Bone marrow (tissue), 2 donors: ENCODE data around the gene ZNF484.
"Not testable (repeated sequence)": the region's sequence is repeated elsewhere in the genome, so short reads cannot be mapped to it uniquely, and the experiment has no call there.

Experiments used
- DNase-seq, 2 donors: peaks; one replicate each; lab custom pipeline; 2025; lab: John Stamatoyannopoulos, UW

Gene ZNF484

DNA sequence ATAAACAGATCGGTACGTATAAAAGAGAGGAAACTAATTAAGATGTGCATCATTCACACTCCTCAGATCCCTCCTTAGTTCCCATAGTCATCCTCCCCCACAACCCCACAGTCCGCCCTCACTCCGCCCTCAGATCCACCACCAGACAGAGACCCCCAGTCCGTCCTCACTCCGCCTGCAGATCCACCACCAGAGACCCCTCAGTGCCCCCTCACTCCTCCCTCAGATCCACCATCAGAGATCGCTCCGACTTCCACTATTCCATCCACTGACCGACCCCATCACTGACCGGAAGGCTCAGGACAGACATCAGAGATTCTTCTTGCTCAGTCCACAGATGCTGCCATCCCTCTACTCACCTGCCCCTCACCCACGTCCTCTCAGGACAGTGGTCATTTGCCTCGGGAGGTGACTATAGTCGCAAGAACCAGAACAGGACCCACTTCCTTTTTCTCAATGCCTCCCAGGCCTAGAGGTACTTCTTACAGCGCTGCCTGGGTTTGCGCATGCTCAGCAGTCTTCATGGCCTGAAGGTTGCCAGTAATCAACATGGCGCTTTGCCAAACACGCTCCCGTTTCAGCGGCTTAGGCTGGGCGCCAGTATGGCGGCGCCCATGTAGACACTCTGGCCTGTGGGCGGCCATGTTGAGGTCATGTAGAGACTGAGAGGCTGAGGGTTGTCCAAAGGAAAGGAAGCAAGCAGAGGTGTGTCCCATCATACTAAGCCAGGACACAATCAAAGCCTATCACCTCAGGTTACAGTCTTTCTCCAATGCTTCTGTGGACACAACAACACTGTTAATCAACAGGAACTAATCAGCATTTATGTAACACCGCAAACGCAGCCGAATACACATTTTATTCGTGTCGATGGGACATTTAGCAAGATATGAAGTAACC, at the start of gene ZNF484:
Gene ZNF484, minus strand, starts transcription at position 508 of the 900 bp plus-strand sequence. CDS start 3,009 bp downstream, outside the sequence.
- peak; percentile 86 to 96 for DNase-seq

DNA sequence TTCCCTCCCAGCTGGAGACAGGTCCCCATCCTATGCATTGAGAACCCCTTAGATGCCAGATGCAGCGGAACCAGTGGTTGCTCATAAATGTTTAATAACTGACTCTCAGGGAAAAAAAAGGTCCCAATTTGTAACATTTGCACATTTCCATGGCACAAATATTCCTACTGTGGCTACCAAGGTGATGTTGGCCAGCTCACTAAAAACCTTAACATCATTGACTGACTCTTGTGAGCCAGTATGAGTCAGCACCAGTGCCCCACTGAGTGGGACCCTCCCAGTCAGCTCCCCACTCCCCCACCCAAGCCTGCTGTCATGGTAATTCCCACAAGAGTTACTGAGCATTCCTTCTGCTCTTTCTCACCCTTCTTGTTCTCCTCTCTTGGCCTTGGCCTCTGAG, 42.6 kb upstream of the ZNF484 start:
- no peak for DNase-seq

DNA sequence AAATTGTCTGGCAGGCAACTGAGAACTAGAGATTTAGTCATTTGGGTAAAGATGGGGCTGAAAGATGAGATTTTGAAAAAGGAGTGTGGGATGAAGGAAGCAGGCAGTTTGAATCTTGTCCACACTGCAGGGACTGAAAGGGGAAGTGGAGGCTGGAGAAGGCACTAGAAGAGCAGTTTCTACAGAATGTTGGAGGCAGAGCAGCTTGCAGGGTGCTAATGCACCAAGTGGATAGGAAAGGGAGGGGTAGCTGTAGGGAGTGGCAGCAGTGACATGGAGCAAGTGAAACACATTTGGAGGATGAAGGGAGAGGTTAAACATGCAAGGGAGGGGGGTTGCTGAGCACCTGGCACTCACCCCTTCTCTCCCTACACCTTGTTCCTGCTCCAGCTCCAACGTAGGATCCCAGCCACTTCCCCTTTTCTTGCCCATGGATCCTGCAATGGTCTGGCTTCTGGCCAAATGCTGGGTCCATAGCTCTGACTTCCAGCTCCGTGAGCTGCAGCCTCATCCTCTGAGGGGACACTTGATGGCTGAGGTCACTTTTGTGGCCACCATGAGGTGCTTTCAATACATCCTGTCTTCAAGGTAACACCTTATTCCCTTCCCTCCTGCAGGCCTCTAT, 39.5 kb upstream of the ZNF484 start:
- DNase-seq: no peak

DNA sequence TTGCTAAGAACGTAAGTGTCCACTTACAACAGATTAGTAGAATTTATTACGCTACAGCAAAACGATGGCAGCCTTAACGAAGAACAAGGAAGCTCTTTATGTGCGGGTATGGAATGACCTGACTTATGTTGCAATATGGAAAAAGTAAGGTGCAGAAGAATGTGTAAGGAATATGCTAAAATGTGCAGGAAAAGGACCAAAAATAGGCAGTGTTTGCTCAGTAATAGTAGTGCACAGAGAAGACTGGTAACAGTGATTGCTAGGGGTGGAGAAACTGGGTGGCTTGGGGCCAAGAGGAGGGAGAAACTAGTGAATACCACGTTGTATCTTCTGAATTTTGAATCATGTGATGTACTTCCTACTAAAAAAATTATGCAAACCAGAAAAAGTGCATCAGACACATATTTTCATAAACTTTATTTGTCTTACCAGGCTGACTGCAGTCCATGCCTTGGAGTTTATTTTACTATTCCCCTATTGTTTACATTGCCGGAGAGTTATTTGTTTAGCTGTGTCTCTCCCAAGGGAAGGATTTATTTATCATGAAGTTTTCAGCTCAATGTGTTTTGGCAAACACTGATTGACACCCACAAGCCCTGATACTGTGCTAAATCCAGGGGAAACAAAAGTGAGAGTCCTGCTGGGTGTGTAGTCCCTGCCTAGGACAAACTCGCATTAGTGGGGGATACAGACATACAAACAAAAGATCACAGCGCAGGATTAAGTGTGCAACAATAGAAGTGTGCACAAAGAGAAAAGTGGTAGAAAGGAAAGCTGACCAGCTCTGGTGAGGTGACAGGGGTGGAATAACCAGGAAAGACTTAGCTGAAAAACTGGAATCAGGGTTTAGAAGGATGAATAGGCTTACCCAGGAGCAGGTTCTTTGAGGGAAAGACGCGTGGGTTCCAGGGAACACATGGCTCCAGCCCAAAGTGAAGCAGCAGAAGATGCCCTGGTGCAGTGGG, 34.0 kb upstream of the ZNF484 start:
- no peak for DNase-seq

DNA sequence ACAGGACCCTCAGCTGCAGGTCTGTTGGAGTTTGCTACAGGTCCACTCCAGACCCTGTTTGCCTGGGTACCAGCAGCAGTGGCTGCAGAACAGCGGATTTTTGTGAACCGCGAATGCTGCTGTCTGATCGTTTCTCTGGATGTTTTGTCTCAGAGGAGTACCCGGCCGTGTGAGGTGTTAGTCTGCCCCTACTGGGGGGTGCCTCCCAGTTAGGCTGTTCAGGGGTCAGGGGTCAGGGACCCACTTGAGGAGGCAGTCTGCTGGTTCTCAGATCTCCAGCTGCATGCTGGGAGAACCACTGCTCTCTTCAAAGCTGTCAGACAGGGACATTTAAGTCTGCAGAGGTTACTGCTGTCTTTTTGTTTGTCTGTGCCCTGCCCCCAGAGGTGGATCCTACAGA, 27.3 kb upstream of the ZNF484 start:
- not testable (repeated sequence) for DNase-seq

DNA sequence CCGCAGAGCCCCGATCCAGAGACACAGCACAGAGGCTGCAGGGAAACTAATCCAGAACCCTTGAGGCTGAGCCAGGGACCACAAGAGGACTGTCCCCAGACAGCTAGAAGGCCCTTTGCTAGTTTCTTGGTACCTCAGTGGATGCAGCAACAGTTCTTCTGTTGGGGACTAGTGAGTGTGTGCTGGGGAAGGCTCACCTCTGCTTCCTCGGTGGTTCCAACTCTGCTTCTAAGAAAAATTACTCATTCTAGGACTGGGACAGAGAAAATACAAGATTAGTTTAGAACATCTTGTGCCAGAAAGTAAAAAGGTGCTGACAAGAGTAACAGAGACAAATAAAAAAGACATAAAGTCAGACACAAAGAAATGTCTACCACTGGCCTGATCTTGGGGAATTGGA, 19.5 kb upstream of the ZNF484 start:
- no peak for DNase-seq

DNA sequence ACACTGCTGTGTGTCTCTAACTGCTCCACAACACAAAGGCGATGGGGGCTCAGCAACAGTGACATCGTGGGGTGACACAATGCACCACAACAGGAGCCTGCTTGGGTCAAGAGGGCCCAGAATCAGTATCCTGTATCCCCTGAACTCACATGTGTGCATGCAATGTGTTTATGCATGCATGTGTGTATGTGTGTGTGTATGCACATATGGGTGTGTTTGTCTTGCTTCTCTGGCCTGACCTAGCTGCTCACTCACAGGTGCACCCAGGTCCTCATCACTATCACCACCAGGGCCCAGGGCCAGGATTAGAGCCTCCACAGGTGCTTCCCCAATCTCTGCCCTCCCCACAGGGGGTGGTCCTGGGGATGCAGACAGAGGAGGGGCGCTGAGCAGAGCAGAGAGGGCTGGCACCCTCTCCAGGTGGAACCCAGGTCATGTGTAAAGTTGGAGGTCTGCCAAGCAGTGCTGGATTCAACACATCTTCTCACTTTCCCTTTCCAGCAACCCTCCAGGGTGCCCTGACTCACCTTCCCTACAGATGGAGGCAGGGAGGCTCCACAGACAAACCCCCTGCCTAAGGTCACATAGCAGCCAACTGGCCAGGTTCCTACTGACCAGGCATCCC, 18.1 kb upstream of the ZNF484 start:
- no peak for DNase-seq

DNA sequence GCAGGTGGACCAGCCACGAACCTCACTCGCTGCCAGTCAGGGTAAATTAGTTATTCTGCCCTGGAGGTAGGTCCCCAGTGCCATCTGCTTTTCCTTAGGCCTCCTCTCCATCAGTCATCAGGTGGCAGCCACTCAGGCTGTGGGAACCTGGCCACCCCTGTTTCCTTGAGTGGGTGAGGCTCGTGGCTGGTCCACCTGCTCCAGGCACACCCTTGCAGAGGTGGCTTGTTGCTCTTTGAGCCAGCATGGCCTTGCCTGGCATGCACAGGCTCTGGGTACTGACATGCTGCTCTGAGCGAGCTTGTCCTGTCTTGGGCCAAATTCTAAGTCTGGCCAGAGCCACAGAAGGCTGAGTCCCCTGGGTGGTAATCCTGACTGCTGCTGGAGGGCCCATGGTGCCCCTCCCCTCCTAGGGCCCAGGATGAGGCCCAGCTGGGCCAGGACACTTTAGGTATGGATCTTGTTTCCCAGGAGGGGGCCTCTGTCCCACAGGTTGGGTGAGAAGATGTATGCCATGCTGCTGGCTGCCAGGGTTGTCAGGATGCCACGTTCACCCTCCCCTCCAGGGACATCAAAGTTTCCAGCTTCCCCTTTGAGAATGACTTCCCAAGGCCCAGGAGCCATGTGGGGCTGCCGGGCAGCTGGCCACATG, 17.0 kb upstream of the ZNF484 start:
- DNase-seq: no peak

DNA sequence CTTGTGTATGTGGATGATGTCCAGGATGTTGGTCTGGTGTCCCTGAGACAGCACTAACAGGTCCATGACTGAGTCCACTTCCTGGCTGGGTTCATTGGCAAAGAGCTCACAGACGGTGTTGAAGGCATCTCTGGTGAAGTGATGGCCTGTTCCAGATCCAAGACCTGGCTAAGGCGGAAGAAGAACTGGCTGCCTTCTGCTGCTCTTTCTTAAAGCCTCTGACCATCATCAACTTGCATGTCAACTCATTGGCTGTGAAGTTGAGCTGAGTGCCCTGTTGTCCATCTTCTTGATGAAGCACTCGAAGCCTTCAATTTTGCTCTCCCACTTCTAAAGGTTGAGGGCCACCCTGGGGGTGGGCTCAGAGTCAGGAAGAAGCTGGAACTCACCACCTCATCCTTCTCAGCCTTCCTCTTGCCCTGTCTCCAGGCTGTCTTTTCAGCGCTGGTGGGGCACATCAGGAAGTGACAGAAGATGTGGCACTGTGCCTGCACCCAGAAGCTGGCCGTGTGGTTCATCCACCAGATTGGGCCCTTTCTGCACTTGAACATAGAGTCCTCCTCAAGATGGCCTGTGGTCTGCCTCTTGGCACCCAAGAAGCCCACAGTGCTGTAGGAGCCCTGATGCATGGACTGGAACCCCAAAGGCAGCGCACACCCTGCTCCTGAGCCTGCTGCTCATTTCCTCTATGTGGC, 16.2 kb upstream of the ZNF484 start:
- not testable (repeated sequence) for DNase-seq

DNA sequence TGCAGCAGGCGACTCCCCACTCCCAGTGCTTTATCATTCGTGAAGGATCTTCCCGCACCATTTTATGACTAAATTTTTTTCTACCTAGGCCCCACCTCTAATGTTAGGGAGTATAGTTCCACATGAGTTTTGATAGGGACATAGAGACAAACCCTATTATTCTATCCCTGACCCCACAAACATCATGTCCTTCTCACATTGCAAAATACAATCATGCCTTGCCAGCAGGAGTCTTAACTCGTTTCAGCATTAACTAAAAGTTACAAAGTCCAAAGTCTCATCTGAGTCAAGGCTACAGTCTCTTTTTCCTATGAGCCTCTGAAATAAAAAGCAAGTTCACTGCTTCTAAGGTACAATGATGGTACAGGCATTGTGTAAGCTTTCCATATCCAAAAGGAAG, 14.4 kb upstream of the ZNF484 start:
- DNase-seq: not testable (repeated sequence)

DNA sequence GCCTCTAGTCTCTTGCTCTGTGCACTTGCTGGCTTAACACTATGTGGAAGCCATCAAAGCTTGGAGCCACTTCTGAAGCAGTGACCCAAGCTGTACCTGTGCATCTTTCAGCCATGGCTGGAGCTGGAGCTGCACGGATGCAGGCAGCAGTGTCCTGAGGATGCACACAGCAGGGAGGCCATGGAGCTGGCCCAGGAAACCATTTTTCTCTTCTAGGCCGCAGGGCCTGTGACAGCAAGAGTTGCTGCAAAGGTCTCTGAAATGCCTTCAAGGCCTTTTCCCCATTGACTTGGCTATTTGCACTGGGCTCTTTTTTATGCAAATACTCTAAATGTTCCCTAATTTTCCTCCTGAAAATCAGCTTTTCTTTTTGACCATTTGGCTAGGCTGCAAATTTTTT, 12.9 kb upstream of the ZNF484 start:
- DNase-seq: no peak

DNA sequence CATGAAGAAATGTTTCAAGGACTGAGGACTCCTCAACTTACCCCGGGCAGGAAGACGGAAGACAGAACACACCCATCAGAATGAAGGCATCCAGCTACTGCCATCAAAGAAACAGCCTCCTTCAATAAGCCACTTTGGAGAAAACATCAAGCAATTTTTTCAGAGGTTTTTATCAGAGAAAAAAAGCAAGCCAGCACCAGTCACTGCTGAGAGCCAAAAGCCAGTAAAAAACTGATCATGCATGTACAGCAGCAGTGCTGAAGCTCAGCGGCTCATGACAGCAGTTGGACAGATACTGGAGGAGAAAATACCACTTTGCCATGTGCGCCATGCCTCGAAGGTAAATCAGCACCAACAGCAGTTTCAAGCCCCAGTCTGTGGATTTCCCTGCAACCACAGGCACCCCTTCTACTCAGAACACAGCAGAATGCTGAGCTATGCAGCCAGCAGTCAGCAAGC, 10.1 kb upstream of the ZNF484 start:
- no peak for DNase-seq

DNA sequence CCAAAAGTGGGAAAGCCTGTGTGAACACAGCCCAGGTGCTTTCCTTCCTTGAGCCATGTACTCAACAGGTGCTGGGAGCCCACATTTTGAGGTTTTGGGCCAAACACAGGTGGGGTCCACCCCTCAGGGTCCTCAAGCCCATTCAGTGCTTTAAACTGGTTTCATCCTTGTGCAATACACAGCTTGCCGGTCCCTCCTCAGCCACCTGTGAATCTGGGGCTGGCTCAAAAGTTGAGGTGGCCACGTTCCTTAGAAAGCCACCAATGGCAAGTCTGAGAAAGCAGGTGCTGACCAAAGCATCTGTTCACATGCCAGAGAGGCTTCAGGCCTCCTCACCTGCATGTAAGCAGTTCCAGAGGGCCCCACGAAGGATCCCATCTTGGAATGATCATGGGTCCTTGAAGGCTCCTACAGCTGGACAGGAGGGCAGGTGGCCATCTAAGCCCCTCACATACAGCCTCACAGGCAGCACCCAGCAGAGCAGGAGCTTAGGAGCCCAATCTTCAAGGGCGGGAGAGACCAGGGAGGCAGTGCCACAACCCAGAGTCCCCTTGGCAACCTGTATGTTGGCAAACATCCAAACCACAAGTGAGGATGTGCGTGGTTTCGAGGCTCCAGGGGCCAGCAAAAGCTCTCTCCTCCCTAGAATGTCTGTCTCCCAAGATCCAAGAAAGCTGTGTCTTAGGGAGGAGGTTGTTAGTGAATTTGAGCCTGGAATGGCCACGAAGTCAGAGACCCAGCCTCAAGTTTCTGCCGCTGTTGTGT, 9.2 kb upstream of the ZNF484 start:
- DNase-seq: not testable (repeated sequence)

DNA sequence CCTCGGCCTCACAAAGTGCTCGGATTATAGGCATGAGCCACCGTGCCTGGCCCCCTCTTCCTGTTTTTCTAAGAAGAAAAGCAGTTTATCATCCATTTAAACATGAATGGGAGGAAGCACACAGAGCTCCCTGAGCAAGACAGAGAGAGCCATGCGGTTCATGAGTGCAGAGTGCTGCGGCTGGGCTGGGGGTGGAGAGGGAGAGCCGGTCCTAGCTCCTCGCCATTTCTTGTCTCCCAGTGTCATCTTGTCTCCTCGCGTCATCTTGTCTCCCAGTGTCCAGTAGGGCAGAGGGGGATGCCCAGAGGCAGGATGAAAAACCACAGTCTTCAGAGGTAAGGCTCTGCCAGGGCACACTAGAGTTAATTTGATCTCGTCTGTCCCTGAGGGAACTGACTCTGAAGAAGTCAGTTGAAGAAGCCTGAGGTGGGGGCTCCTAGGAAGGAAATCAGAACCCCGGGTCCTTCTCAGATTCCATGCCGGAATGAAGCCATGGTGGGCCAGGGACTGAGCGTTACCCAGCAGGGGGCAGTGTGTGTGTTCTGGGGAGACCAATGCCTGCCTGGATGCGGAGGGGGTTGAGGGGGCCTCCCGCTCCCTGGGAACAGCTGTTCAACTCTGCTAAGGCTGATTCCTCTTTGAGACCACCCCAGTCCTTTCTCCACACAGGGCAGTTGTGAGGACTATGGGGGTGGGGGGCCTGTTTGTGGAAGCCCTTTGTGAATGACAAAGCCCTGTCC, 6.0 kb upstream of the ZNF484 start:
- DNase-seq: not testable (repeated sequence)

DNA sequence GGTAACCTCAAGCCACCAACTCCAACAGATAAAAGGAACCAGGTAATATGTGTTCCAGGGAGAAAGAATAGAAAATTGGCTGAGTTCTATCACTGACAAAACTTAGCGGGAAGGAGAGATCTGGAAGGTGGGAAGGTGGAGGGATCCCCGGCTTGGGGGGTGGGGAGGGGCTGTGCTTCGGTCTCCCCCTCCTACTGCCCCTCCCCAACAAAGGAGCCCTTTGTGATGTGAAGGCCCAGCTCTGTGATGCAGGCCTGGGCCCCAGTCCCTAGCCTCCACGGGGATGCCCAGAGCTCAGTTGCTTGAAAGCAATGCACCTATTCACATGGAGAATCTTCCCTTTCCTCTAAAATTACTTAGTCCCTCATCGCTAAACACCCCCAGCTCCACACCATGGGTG, 4.4 kb upstream of the ZNF484 start:
- no peak for DNase-seq

DNA sequence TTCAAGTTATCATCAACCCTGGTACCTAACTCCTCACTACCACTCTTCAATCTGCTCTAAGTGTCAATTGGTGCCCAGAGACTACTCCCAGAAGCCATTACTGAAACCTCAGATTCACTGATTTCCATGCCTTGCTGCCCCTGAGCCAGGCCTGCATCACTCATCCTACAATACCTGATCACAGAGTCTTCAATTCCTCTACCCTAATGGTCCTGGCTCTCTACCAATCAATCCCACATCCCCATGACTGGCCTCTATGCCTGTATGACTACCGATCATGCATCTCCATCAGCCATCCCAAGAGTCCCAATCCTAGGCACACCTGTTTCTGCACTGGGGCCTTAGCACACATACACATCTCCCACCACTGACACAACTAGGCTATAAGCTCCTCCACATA, 2.5 kb downstream of the ZNF484 start:
- DNase-seq: no peak

DNA sequence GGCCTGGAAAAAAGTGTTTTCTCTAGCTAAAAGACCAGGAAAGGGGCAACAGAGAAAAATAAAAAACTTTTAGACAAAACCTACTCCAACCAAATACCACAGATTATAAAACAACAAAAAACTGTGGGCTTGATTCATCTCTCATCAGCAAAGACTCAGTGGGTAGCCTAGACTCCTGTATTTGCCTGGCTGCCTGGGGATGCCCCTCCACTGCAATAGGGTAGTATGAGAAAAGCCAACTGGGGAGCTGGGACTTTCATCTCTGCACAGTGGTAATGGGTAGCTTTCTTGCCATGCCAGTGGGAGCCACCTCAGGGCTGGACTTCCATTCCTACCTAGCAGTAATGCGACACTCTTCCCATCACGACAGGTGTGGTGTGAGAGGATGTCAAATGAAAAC, 7.5 kb downstream of the ZNF484 start:
- no peak for DNase-seq

DNA sequence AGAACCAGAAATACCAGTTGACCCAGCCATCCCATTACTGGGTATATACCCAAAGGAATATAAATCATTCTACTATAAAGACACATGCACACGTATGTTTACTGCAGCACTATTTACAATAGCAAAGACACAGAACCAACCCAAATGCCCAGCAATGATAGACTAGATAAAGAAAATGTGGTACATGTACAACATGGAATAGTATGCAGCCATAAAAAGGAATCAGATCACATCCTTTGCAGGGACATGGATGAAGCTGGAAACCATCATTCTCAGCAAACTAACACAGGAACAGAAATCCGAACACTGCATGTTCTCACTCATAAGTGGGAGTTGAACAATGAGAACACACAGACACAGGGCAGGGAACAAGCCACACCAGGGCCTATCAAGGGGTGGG, 11.2 kb downstream of the ZNF484 start:
- not testable (repeated sequence) for DNase-seq

DNA sequence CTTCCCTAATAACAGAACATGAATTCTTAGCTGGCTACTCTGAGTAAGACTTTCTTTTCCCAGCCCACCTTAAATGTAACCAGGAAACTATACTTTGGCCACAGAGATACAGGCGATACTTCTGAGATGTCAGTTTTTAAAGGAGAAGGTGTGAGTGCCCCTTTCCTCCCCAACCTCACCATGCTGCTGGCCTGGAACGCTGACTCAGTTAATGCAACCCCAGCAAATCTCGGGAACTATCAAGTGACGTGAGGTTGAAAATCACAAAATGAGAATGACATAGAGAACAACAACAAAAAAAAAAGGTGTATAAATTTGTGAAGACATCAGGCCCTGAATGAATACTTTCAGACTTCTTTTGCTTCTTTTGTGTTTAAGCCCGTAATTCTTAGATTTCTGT, 13.7 kb downstream of the ZNF484 start:
- no peak for DNase-seq
